Suprapubic skin (tissue), 4 donors: Measurements from ENCODE around the gene NANS. TPM values are rescaled to one million over a fixed set of nuclear protein-coding genes. Genes with fewer than 3 reads are reported as not detected.
A peak's percentile ranks its signal among the peaks of the same experiment; 100 is the strongest.

Source experiments
- DNase-seq, 2 donors: peaks; one replicate each; pipeline ENCODE4 v3.0.0-alpha.2; 2019; ENCODE audit warnings: low spot score in 2 of 2
- H3K27ac ChIP-seq: fragments of 200-600 bp; sonication (generic); one replicate; pipeline ENCODE4 v1.5.1; 2019
- H3K27me3 ChIP-seq: fragments of 200-600 bp; sonication (generic); one replicate; pipeline ENCODE4 v1.5.1; 2019
- H3K36me3 ChIP-seq: fragments of 200-600 bp; sonication (generic); one replicate; pipeline ENCODE4 v1.5.1; 2019
- H3K4me1 ChIP-seq: fragments of 200-600 bp; sonication (generic); one replicate; pipeline ENCODE4 v1.5.1; 2019
- H3K4me3 ChIP-seq: fragments of 200-600 bp; sonication (generic); one replicate; pipeline ENCODE4 v1.5.1; 2019; ENCODE audit warnings: mild to moderate bottlenecking
- H3K9me3 ChIP-seq: fragments of 200-600 bp; sonication (generic); one replicate; pipeline ENCODE4 v1.5.1; 2019
- CTCF ChIP-seq, 2 donors: fragments of 200-600 bp in 1 of 2; fragments of 450-650 bp in 1 of 2; sonication (generic) in 1 of 2; IDR thresholded peaks; one replicate each; pipeline ENCODE4 v1.5.1; 2016 to 2019; ENCODE audit warnings: antibody characterized with exemption in 2 of 2, mild to moderate bottlenecking in 1 of 2, moderate library complexity in 1 of 2
- EP300 ChIP-seq: sonication (generic); formaldehyde crosslinking; IDR thresholded peaks from one replicate; pipeline ENCODE4 v1.6.1; 2017; ENCODE audit warnings: antibody characterized with exemption
- POLR2A ChIP-seq, 2 donors: fragments of 450-650 bp; IDR thresholded peaks; one replicate each; pipeline ENCODE4 v1.6.1; 2017; ENCODE audit warnings: antibody characterized with exemption in 2 of 2, mild to moderate bottlenecking in 2 of 2, moderate library complexity in 2 of 2
- POLR2AphosphoS5 ChIP-seq, 3 donors: sonication (generic); formaldehyde crosslinking; IDR thresholded peaks; one replicate each; pipeline ENCODE4 v1.6.1; 2017; ENCODE audit warnings: antibody characterized with exemption in 3 of 3
- WGBS: methylation state at CpG from one replicate; pipeline ENCODE4 v1.1.5; 2018; 5-methylcytosine and 5-hydroxymethylcytosine counted together
- total RNA-seq, 4 donors: library from RNA; depleted of rRNA; stranded (reverse); fragments of >200 nt; gene quantifications; one replicate each; pipeline ENCODE4 v1.1.0, GENCODE V29; 2016

Gene NANS
- total RNA-seq, 4 donors from 2014 or later: 35.0 to 49.6 (median 45.2) TPM

- peaks cover 14% of the 10 kb centered on the region for H3K4me1 ChIP-seq
- peaks cover 9% of the 10 kb centered on the region for H3K36me3 ChIP-seq
- DNase-seq: no peak
- WGBS: 58% methylated on average over 11 of the region's 11 CpGs
- no peaks in the 10 kb centered on the region for H3K9me3 ChIP-seq
- TF ChIP-seq EP300 (no peak), POLR2A (IDR thresholded peaks at IDR 0.05) (no peak), CTCF (IDR thresholded peaks at IDR 0.05) (no peak), POLR2AphosphoS5 (IDR thresholded peaks at IDR 0.05) (no peak)
- H3K27ac ChIP-seq: no peak overlapping the region
- H3K27me3 ChIP-seq: no peaks in the 10 kb centered on the region
- no peak overlapping the region for H3K4me3 ChIP-seq
Measured at GRCh38 chr9:98092613-98092931, 36.0 kb downstream of the NANS start.

- peaks cover 9% of the 10 kb centered on the region for H3K36me3 ChIP-seq
- no peaks in the 10 kb centered on the region for H3K9me3 ChIP-seq
- no peak overlapping the region for H3K27ac ChIP-seq
- peaks cover 22% of the 10 kb centered on the region for H3K4me1 ChIP-seq
- no peak for TF ChIP-seq EP300
- TF ChIP-seq CTCF (IDR thresholded peaks at IDR 0.05): no peak
- TF ChIP-seq POLR2AphosphoS5 (IDR thresholded peaks at IDR 0.05): no peak
- TF ChIP-seq POLR2A (IDR thresholded peaks at IDR 0.05): no peak
- H3K27me3 ChIP-seq: no peaks in the 10 kb centered on the region
- whole genome bisulfite sequencing: 81% methylated on average over 4 of the region's 4 CpGs
- H3K4me3 ChIP-seq: no peak overlapping the region
- peak; percentile 54 to 65 for DNase-seq
Measured at GRCh38 chr9:98094316-98094715, 37.8 kb downstream of the NANS start.

GRCh38 chr9:98094851-98095250 is 38.3 kb downstream of the NANS start:
- Histone ChIP-seq H3K27ac (no peak overlapping the region), H3K27me3 (no peaks in the 10 kb centered on the region), H3K9me3 (no peaks in the 10 kb centered on the region), H3K4me1 (peaks cover 27% of the 10 kb centered on the region), H3K36me3 (peaks cover 9% of the 10 kb centered on the region), H3K4me3 (no peak overlapping the region)
- DNase-seq: peak; percentile 40 to 56
- WGBS: 94% methylated on average over 16 of the region's 16 CpGs
- TF ChIP-seq POLR2A (IDR thresholded peaks at IDR 0.05) (no peak), EP300 (no peak)

DNA sequence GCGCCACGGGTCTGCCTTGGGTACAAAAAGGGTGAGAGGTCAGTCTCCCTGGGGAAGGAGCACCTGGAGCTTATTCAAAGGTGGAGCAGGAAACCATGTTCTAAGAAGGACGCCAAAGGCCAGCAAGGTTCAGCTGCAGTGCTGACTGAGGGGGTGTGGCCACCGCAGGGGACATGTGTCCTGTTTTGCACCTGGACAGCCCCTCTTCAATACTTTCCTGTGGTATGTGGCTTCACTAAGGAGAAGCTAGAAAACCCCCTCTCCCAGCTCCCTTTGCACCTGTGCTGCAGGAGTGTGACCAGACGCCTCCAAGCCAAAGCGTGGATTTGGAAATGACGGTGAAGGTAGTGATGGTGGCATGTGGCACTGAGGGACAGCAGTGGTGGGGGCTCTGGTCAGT is 38.9 kb downstream of the NANS start:
- TF ChIP-seq POLR2AphosphoS5 (IDR thresholded peaks at IDR 0.05): no peak
- TF ChIP-seq EP300: no peak
- no peak for TF ChIP-seq POLR2A (IDR thresholded peaks at IDR 0.05)
- TF ChIP-seq CTCF (IDR thresholded peaks at IDR 0.05): no peak
- DNase-seq: peak; percentile 27 to 72
- H3K27me3 ChIP-seq: no peaks in the 10 kb centered on the region
- H3K36me3 ChIP-seq: peaks cover 9% of the 10 kb centered on the region
- WGBS: 93% methylated on average over 7 of the region's 7 CpGs
- H3K9me3 ChIP-seq: no peaks in the 10 kb centered on the region
- H3K4me1 ChIP-seq: peaks cover 33% of the 10 kb centered on the region
- no peak overlapping the region for H3K27ac ChIP-seq
- H3K4me3 ChIP-seq: no peak overlapping the region

GRCh38 chr9:98096091-98096490 is 39.6 kb downstream of the NANS start:
- TF ChIP-seq CTCF (IDR thresholded peaks at IDR 0.05) (no peak), EP300 (no peak), POLR2A (IDR thresholded peaks at IDR 0.05) (no peak), POLR2AphosphoS5 (IDR thresholded peaks at IDR 0.05) (no peak)
- no peaks in the 10 kb centered on the region for H3K9me3 ChIP-seq
- no peaks in the 10 kb centered on the region for H3K27me3 ChIP-seq
- peaks cover 9% of the 10 kb centered on the region for H3K36me3 ChIP-seq
- H3K4me3 ChIP-seq: no peak overlapping the region
- peaks cover 34% of the 10 kb centered on the region for H3K4me1 ChIP-seq
- H3K27ac ChIP-seq: no peak overlapping the region
- WGBS: 97% methylated on average over 5 of the region's 5 CpGs
- peak; percentile 48 to 69 for DNase-seq

- H3K4me3 ChIP-seq: no peak overlapping the region
- H3K27ac ChIP-seq: peak overlapping the region; percentile 70
- H3K36me3 ChIP-seq: peaks cover 9% of the 10 kb centered on the region
- TF ChIP-seq POLR2A (IDR thresholded peaks at IDR 0.05) (no peak), POLR2AphosphoS5 (IDR thresholded peaks at IDR 0.05) (no peak), EP300 (no peak), CTCF (IDR thresholded peaks at IDR 0.05) (no peak)
- peak; percentile 54 to 72 for DNase-seq
- 52% methylated on average over 4 of the region's 4 CpGs for WGBS
- H3K27me3 ChIP-seq: no peaks in the 10 kb centered on the region
- peaks cover 37% of the 10 kb centered on the region for H3K4me1 ChIP-seq
- no peaks in the 10 kb centered on the region for H3K9me3 ChIP-seq
Measured at GRCh38 chr9:98097836-98098235, 41.3 kb downstream of the NANS start.
